Activated naive CD4-positive, alpha-beta T cell treated with anti-CD3 and anti-CD28 coated beads for 36 hours (primary cell): ENCODE measurements around the gene SKIC2. TPM values are rescaled to one million over a fixed set of nuclear protein-coding genes. Genes with fewer than 3 reads are reported as not detected.

Experiments used
- CTCF ChIA-PET: fragments of 350-600 bp; sonication (Branson Sonifier 250); formaldehyde crosslinking; loops from one replicate; lab custom pipeline; 2021; ENCODE audit warnings: antibody characterized with exemption; lab: Charles Lee
- DNase-seq: peaks from one replicate; pipeline ENCODE4 v3.0.0-alpha.2; 2020
- H3K27ac Mint-ChIP-seq: one replicate; pipeline ENCODE4 v1.8.0; 2021; ENCODE audit warnings: mild to moderate bottlenecking, mixed read lengths
- H3K27me3 Mint-ChIP-seq: one replicate; pipeline ENCODE4 v1.8.0; 2021; ENCODE audit warnings: low read depth, mixed read lengths
- H3K36me3 Mint-ChIP-seq: one replicate; pipeline ENCODE4 v1.8.0; 2021; ENCODE audit warnings: low read depth, mixed read lengths
- H3K4me1 Mint-ChIP-seq: one replicate; pipeline ENCODE4 v1.8.0; 2021; ENCODE audit warnings: low read depth, mixed read lengths
- H3K4me3 Mint-ChIP-seq: one replicate; pipeline ENCODE4 v1.8.0; 2021; ENCODE audit warnings: mild to moderate bottlenecking, moderate library complexity, mixed read lengths
- H3K9me3 Mint-ChIP-seq: one replicate; pipeline ENCODE4 v1.8.0; 2021; ENCODE audit warnings: mixed read lengths
- intact Hi-C: fragments of 100-400 bp; cut with micrococcal nuclease; formaldehyde crosslinking; loops from one replicate; pipeline ENCODE4 v1.15.1; 2023
- total RNA-seq, 2 experiments: library from RNA; stranded (reverse); gene quantifications; one replicate each; pipeline ENCODE4 v1.2.3, GENCODE V29; 2021

The SKIC2 gene
- total RNA-seq, 2 experiments from 2014 or later: 93.6 to 101 TPM

GRCh38 chr6:31965700-31966099 lies 6.7 kb downstream of the SKIC2 start:
- Mint-ChIP-seq H3K36me3 (peaks cover 50% of the 10 kb centered on the region), H3K4me3 (no peak overlapping the region), H3K27me3 (no peaks in the 10 kb centered on the region), H3K4me1 (peaks cover 29% of the 10 kb centered on the region), H3K27ac (no peak overlapping the region), H3K9me3 (no peaks in the 10 kb centered on the region)
- DNase-seq: no peak
- intact Hi-C loops: no loop called here
- CTCF ChIA-PET: interaction anchor here (1.1 kb wide), 1 partner anchor 13 kb away, joined by 3 read pairs; no protein-coding TSS in a partner anchor

GRCh38 chr6:31966506-31966905 lies 7.5 kb downstream of the SKIC2 start:
- Mint-ChIP-seq H3K36me3 (peaks cover 45% of the 10 kb centered on the region), H3K27ac (no peak overlapping the region), H3K27me3 (no peaks in the 10 kb centered on the region), H3K9me3 (no peaks in the 10 kb centered on the region), H3K4me1 (peaks cover 29% of the 10 kb centered on the region), H3K4me3 (no peak overlapping the region)
- CTCF ChIA-PET: no interaction called here
- intact Hi-C loops: no loop called here
- no peak for DNase-seq

GRCh38 chr6:31966997-31967925 lies 8.3 kb downstream of the SKIC2 start:
- intact Hi-C loops: no loop called here
- CTCF ChIA-PET: no interaction called here
- Mint-ChIP-seq H3K9me3 (no peaks in the 10 kb centered on the region), H3K4me1 (peaks cover 24% of the 10 kb centered on the region), H3K36me3 (peaks cover 41% of the 10 kb centered on the region), H3K27ac (peak overlapping the region; percentile 63), H3K27me3 (no peaks in the 10 kb centered on the region), H3K4me3 (no peak overlapping the region)
- no peak for DNase-seq

- CTCF ChIA-PET: no interaction called here
- H3K4me1 Mint-ChIP-seq: peaks cover 28% of the 10 kb centered on the region
- no peak overlapping the region for H3K4me3 Mint-ChIP-seq
- DNase-seq: no peak
- no peaks in the 10 kb centered on the region for H3K27me3 Mint-ChIP-seq
- intact Hi-C loops: no loop called here
- peak overlapping the region; percentile 63 for H3K27ac Mint-ChIP-seq
- H3K36me3 Mint-ChIP-seq: peaks cover 41% of the 10 kb centered on the region
- H3K9me3 Mint-ChIP-seq: no peaks in the 10 kb centered on the region
Measured at GRCh38 chr6:31967926-31968320, 8.9 kb downstream of the SKIC2 start.

- CTCF ChIA-PET: no interaction called here
- no peak overlapping the region for H3K4me3 Mint-ChIP-seq
- H3K36me3 Mint-ChIP-seq: peaks cover 37% of the 10 kb centered on the region
- H3K4me1 Mint-ChIP-seq: peaks cover 32% of the 10 kb centered on the region
- H3K27ac Mint-ChIP-seq: no peak overlapping the region
- intact Hi-C loops: no loop called here
- DNase-seq: no peak
- no peaks in the 10 kb centered on the region for H3K9me3 Mint-ChIP-seq
- no peaks in the 10 kb centered on the region for H3K27me3 Mint-ChIP-seq
Measured at GRCh38 chr6:31968326-31968725, 9.4 kb downstream of the SKIC2 start.

- Mint-ChIP-seq H3K27me3 (no peaks in the 10 kb centered on the region), H3K4me3 (no peak overlapping the region), H3K27ac (peak overlapping the region; percentile 77), H3K36me3 (peaks cover 32% of the 10 kb centered on the region), H3K4me1 (peaks cover 39% of the 10 kb centered on the region), H3K9me3 (no peaks in the 10 kb centered on the region)
- DNase-seq: no peak
- intact Hi-C loops: no loop called here
- CTCF ChIA-PET: no interaction called here
Measured at GRCh38 chr6:31968791-31969711, 10.1 kb downstream of the SKIC2 start.

- DNase-seq: no peak
- Mint-ChIP-seq H3K9me3 (no peaks in the 10 kb centered on the region), H3K27ac (peak overlapping the region; percentile 77), H3K27me3 (no peaks in the 10 kb centered on the region), H3K4me3 (peak overlapping the region; percentile 98), H3K4me1 (peaks cover 41% of the 10 kb centered on the region), H3K36me3 (peaks cover 32% of the 10 kb centered on the region)
- CTCF ChIA-PET: interaction anchor here (0.9 kb wide), 2 partner anchors 12 to 19 kb away, joined by 3 read pairs; no protein-coding TSS in a partner anchor
- intact Hi-C loops: no loop called here
Measured at GRCh38 chr6:31969712-31970603, 11.0 kb downstream of the SKIC2 start.

- intact Hi-C loops: no loop called here
- no peak for DNase-seq
- Mint-ChIP-seq H3K27me3 (no peaks in the 10 kb centered on the region), H3K36me3 (peaks cover 30% of the 10 kb centered on the region), H3K4me1 (peaks cover 41% of the 10 kb centered on the region), H3K4me3 (peak overlapping the region; percentile 98), H3K9me3 (no peaks in the 10 kb centered on the region), H3K27ac (peak overlapping the region; percentile 100)
- CTCF ChIA-PET: interaction anchor here (0.9 kb wide), 2 partner anchors 13 to 20 kb away, joined by 3 read pairs; no protein-coding TSS in a partner anchor
Measured at GRCh38 chr6:31970604-31971271, 11.8 kb downstream of the SKIC2 start.

- no peak for DNase-seq
- Mint-ChIP-seq H3K9me3 (no peaks in the 10 kb centered on the region), H3K27ac (peak overlapping the region; percentile 100), H3K36me3 (peaks cover 29% of the 10 kb centered on the region), H3K27me3 (no peaks in the 10 kb centered on the region), H3K4me3 (peak overlapping the region; percentile 98), H3K4me1 (peaks cover 41% of the 10 kb centered on the region)
- CTCF ChIA-PET: interaction anchor here (1.4 kb wide), 2 partner anchors 14 to 20 kb away, joined by 3 to 9 read pairs; no protein-coding TSS in a partner anchor
- intact Hi-C loops: no loop called here
Measured at GRCh38 chr6:31971279-31971992, 12.5 kb downstream of the SKIC2 start.

- Mint-ChIP-seq H3K27me3 (no peaks in the 10 kb centered on the region), H3K4me1 (peaks cover 41% of the 10 kb centered on the region), H3K27ac (peak within 1 kb of the TSS; percentile 100), H3K9me3 (no peaks in the 10 kb centered on the region), H3K4me3 (peak within 1 kb of the TSS; percentile 98), H3K36me3 (peaks cover 23% of the 10 kb centered on the region)
- intact Hi-C loops: loop anchor here (1.0 kb wide), 1 partner anchor 13 kb away; the partner anchor contains the start of gene SKIC2
- CTCF ChIA-PET: interaction anchor here (1.4 kb wide), 2 partner anchors 15 to 20 kb away, joined by 3 to 9 read pairs; no protein-coding TSS in a partner anchor
- peak; percentile 99 for DNase-seq
Measured at GRCh38 chr6:31971993-31972708, 13.2 kb downstream of the SKIC2 start, which contains the start of gene DXO. Gene DXO, minus strand, starts transcription at chr6:31972138. Its CDS starts 463 bp downstream, at chr6:31971675.
